Hindlimb muscle (tissue), 1 donor: ENCODE measurements around the gene MED1. TPM values are rescaled to one million over a fixed set of nuclear protein-coding genes. Genes with fewer than 3 reads are reported as not detected.

ENCODE experiments used
- DNase-seq: peaks from one replicate; pipeline ENCODE4 v3.0.0-alpha.2; 2013
- polyA plus RNA-seq: library from polyadenylated mRNA; unstranded; fragments of 120-200 nt; gene quantifications from one replicate; pipeline ENCODE4 v1.2.1, GENCODE V29; 2013; ENCODE audit not compliant: insufficient read length

The MED1 gene
- polyA plus RNA-seq, 1 donor = 27.0 TPM

- DNase-seq = no peak
These were observed 86.6 kb downstream of the MED1 start for GRCh38 chr17:39364236-39365025.

- DNase-seq = no peak
These were observed 90.0 kb downstream of the MED1 start for GRCh38 chr17:39361064-39361463.

- DNase-seq = no peak
These were observed 90.5 kb downstream of the MED1 start for GRCh38 chr17:39360537-39360936.

- no peak for DNase-seq
These were observed 91.1 kb downstream of the MED1 start for GRCh38 chr17:39359994-39360393.

- no peak for DNase-seq
These were observed 93.1 kb downstream of the MED1 start for GRCh38 chr17:39357986-39358385.

- DNase-seq = no peak
These were observed 93.6 kb downstream of the MED1 start for GRCh38 chr17:39357488-39357887.

Other genes starting within 250 kb of the MED1 start
- 0.25 TPM for gene STAC2, start 225.3 kb downstream of the MED1 start, polyA plus RNA-seq
- gene FBXL20, start 49.6 kb downstream of the MED1 start, polyA plus RNA-seq = 7.5 TPM
- gene CDK12, start 10.2 kb upstream of the MED1 start, polyA plus RNA-seq = 33.8 TPM
- gene NEUROD2, start 156.7 kb upstream of the MED1 start, polyA plus RNA-seq = 0.05 TPM
- 4.5 TPM for gene PPP1R1B, start 175.7 kb upstream of the MED1 start, polyA plus RNA-seq
- 36.2 TPM for gene STARD3, start 185.9 kb upstream of the MED1 start, polyA plus RNA-seq
- gene TCAP, start 214.1 kb upstream of the MED1 start, polyA plus RNA-seq = 345 TPM
- 5.0 TPM for gene PNMT, start 217.2 kb upstream of the MED1 start, polyA plus RNA-seq
- 23.3 TPM for gene PGAP3, start 236.8 kb upstream of the MED1 start, polyA plus RNA-seq
- gene ERBB2, start 248.8 kb upstream of the MED1 start, polyA plus RNA-seq = 178 TPM